GM19455 (cell line): Measurements from ENCODE around the gene SIRT5.

Experiments
- ATAC-seq: cut with Tn5 transposase; IDR thresholded peaks from one replicate; pipeline ENCODE4 v1.9.1; 2021; ENCODE audit not compliant: unreplicated experiment

Gene SIRT5

GRCh38 chr6:13550656-13551055, 23.7 kb upstream of the SIRT5 start:
- no peak for ATAC-seq

- no peak for ATAC-seq
Observed at GRCh38 chr6:13553646-13554045, 20.8 kb upstream of the SIRT5 start.

GRCh38 chr6:13554929-13555333, 19.5 kb upstream of the SIRT5 start:
- ATAC-seq: no peak

- ATAC-seq: no peak
Observed at GRCh38 chr6:13557841-13558240, 16.6 kb upstream of the SIRT5 start.

- no peak for ATAC-seq
Observed at GRCh38 chr6:13558718-13559117, 15.7 kb upstream of the SIRT5 start.

GRCh38 chr6:13559251-13559650, 15.2 kb upstream of the SIRT5 start:
- ATAC-seq: no peak

GRCh38 chr6:13559968-13560650, 14.3 kb upstream of the SIRT5 start:
- no peak for ATAC-seq

GRCh38 chr6:13560651-13561044, 13.8 kb upstream of the SIRT5 start:
- ATAC-seq: no peak

- no peak for ATAC-seq
Observed at GRCh38 chr6:13561624-13562267, 12.7 kb upstream of the SIRT5 start.

- no peak for ATAC-seq
Observed at GRCh38 chr6:13563009-13563408, 11.4 kb upstream of the SIRT5 start.

- ATAC-seq: no peak
Observed at GRCh38 chr6:13565921-13566320, 8.5 kb upstream of the SIRT5 start.

GRCh38 chr6:13566500-13566899, 7.9 kb upstream of the SIRT5 start:
- no peak for ATAC-seq

GRCh38 chr6:13568970-13569369, 5.4 kb upstream of the SIRT5 start:
- no peak for ATAC-seq

- ATAC-seq: no peak
Observed at GRCh38 chr6:13572240-13572639, 2.2 kb upstream of the SIRT5 start.

GRCh38 chr6:13572951-13573654, 1.3 kb upstream of the SIRT5 start:
- ATAC-seq: no peak

GRCh38 chr6:13573669-13574110, 711 bp upstream of the SIRT5 start:
- no peak for ATAC-seq

- ATAC-seq: peak; percentile 71
Observed at GRCh38 chr6:13574149-13574570, 241 bp upstream of the SIRT5 start.

GRCh38 chr6:13575377-13575775, 975 bp downstream of the SIRT5 start:
- no peak for ATAC-seq

GRCh38 chr6:13576017-13576416, 1.6 kb downstream of the SIRT5 start:
- ATAC-seq: no peak

- no peak for ATAC-seq
Observed at GRCh38 chr6:13577926-13578325, 3.5 kb downstream of the SIRT5 start.

GRCh38 chr6:13579911-13580310, 5.5 kb downstream of the SIRT5 start:
- no peak for ATAC-seq

- no peak for ATAC-seq
Observed at GRCh38 chr6:13581700-13582229, 7.4 kb downstream of the SIRT5 start.
